Endodermal cell (in vitro differentiated cells): ENCODE results near the gene EXOC1L. TPM values are rescaled to one million over a fixed set of nuclear protein-coding genes. Genes with fewer than 3 reads are reported as not detected.

Experiments used
- DNase-seq: peaks from one replicate; pipeline ENCODE4 v3.0.0-alpha.2; 2017
- H3K27ac ChIP-seq: 2 replicates; pipeline ENCODE4 v1.5.1; 2013; ENCODE audit warnings: mild to moderate bottlenecking, low read depth, low read length, moderate library complexity
- H3K27me3 ChIP-seq: 2 replicates; pipeline ENCODE4 v1.6.1; 2013; ENCODE audit warnings: mild to moderate bottlenecking, low read length, moderate library complexity; ENCODE audit not compliant: insufficient read depth, control insufficient read depth, poor library complexity, severe bottlenecking
- H3K36me3 ChIP-seq: 2 replicates; pipeline ENCODE4 v1.7.0; 2013; ENCODE audit warnings: mild to moderate bottlenecking, low read length, moderate library complexity; ENCODE audit not compliant: control insufficient read depth, insufficient read depth
- H3K4me1 ChIP-seq: one replicate; pipeline ENCODE4 v1.7.0; 2013; ENCODE audit warnings: low read length; ENCODE audit not compliant: control insufficient read depth, insufficient read depth
- H3K4me3 ChIP-seq: 2 replicates; pipeline ENCODE4 v1.5.1; 2013; ENCODE audit warnings: mild to moderate bottlenecking, low read length, moderate library complexity
- H3K9ac ChIP-seq: 2 replicates; pipeline ENCODE4 v1.6.1; 2013; ENCODE audit warnings: mild to moderate bottlenecking, low read length, moderate library complexity; ENCODE audit not compliant: poor library complexity, severe bottlenecking; ENCODE audit errors: extremely low read depth
- H3K9me3 ChIP-seq: 2 replicates; pipeline ENCODE4 v1.6.1; 2013; ENCODE audit warnings: mild to moderate bottlenecking, low read length, moderate library complexity; ENCODE audit not compliant: control insufficient read depth
- H3K27ac Mint-ChIP-seq: 2 replicates; pipeline ENCODE4 v1.8.0; 2020; ENCODE audit warnings: mixed read lengths
- H3K27me3 Mint-ChIP-seq: 2 replicates; pipeline ENCODE4 v1.8.0; 2021; ENCODE audit warnings: mild to moderate bottlenecking, mixed read lengths; ENCODE audit not compliant: insufficient read depth
- H3K36me3 Mint-ChIP-seq: 2 replicates; pipeline ENCODE4 v1.8.0; 2020; ENCODE audit warnings: low read depth, mixed read lengths
- H3K4me1 Mint-ChIP-seq: 2 replicates; pipeline ENCODE4 v1.8.0; 2020; ENCODE audit warnings: mixed read lengths
- H3K4me3 Mint-ChIP-seq: 2 replicates; pipeline ENCODE4 v1.8.0; 2020; ENCODE audit warnings: mild to moderate bottlenecking, moderate library complexity, mixed read lengths
- H3K9me3 Mint-ChIP-seq: 2 replicates; pipeline ENCODE4 v1.8.0; 2020; ENCODE audit warnings: mild to moderate bottlenecking, mixed read lengths
- WGBS, 2 experiments: methylation state at CpG; one replicate each; pipeline versions ENCODE4 v1.1.5 to v1.1.7; 2013; ENCODE audit warnings: missing lambda C conversion rate in 2 of 2, mixed read lengths in 1 of 2; ENCODE audit not compliant: insufficient coverage in 1 of 2, insufficient read length in 1 of 2; 5-methylcytosine and 5-hydroxymethylcytosine counted together
- total RNA-seq, 2 donors: library from RNA; stranded (reverse); fragmentation: NEBNext Ultra II Directional in 1 of 2; extraction: Animal tissue kit (Norgen Biotek cat#: 25700) in 1 of 2; gene quantifications; 2 replicates in 1 of 2; 3 replicates in 1 of 2; pipeline ENCODE4 v1.2.1, GENCODE V29; 2021
- TF ChIP-seq, protein P1 (sequence below): fragments of 200-600 bp; sonication (generic); conservative IDR thresholded peaks from 2 replicates; pipeline ENCODE4 v1.5.0; 2021; ENCODE audit warnings: antibody characterized with exemption, mild to moderate bottlenecking

The EXOC1L gene
- total RNA-seq, 2 donors from 2014 or later = not detected

- H3K4me1 Mint-ChIP-seq = peaks cover 4% of the 10 kb centered on the region
- H3K4me1 ChIP-seq = no peaks in the 10 kb centered on the region
- H3K4me3 ChIP-seq = no peak overlapping the region
- H3K36me3 Mint-ChIP-seq = no peaks in the 10 kb centered on the region
- H3K9me3 ChIP-seq = no peaks in the 10 kb centered on the region
- H3K27me3 Mint-ChIP-seq = peaks cover 3% of the 10 kb centered on the region
- WGBS, 2 experiments = 100% methylated on average over 1 of the region's 1 CpG
- no peak overlapping the region for H3K27ac Mint-ChIP-seq
- no peaks in the 10 kb centered on the region for H3K9me3 Mint-ChIP-seq
- TF ChIP-seq, protein P1, sequence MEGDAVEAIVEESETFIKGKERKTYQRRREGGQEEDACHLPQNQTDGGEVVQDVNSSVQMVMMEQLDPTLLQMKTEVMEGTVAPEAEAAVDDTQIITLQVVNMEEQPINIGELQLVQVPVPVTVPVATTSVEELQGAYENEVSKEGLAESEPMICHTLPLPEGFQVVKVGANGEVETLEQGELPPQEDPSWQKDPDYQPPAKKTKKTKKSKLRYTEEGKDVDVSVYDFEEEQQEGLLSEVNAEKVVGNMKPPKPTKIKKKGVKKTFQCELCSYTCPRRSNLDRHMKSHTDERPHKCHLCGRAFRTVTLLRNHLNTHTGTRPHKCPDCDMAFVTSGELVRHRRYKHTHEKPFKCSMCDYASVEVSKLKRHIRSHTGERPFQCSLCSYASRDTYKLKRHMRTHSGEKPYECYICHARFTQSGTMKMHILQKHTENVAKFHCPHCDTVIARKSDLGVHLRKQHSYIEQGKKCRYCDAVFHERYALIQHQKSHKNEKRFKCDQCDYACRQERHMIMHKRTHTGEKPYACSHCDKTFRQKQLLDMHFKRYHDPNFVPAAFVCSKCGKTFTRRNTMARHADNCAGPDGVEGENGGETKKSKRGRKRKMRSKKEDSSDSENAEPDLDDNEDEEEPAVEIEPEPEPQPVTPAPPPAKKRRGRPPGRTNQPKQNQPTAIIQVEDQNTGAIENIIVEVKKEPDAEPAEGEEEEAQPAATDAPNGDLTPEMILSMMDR = no peak
- H3K27ac ChIP-seq = no peak overlapping the region
- no peak for DNase-seq
- H3K4me3 Mint-ChIP-seq = no peak overlapping the region
- H3K36me3 ChIP-seq = no peaks in the 10 kb centered on the region
- H3K27me3 ChIP-seq = no peaks in the 10 kb centered on the region
- H3K9ac ChIP-seq = no peak overlapping the region
Observed at GRCh38 chr4:55795341-55795740, 24.2 kb upstream of the EXOC1L start.

GRCh38 chr4:55801498-55801897, 18.1 kb upstream of the EXOC1L start:
- H3K36me3 Mint-ChIP-seq = no peaks in the 10 kb centered on the region
- DNase-seq = no peak
- no peaks in the 10 kb centered on the region for H3K9me3 Mint-ChIP-seq
- no peak overlapping the region for H3K4me3 Mint-ChIP-seq
- 78 to 97% methylated on average over 1 of the region's 1 CpG for WGBS, 2 experiments
- H3K27me3 ChIP-seq = no peaks in the 10 kb centered on the region
- no peaks in the 10 kb centered on the region for H3K4me1 Mint-ChIP-seq
- H3K4me1 ChIP-seq = no peaks in the 10 kb centered on the region
- no peak overlapping the region for H3K27ac Mint-ChIP-seq
- no peak overlapping the region for H3K27ac ChIP-seq
- H3K4me3 ChIP-seq = no peak overlapping the region
- H3K9ac ChIP-seq = no peak overlapping the region
- H3K9me3 ChIP-seq = no peaks in the 10 kb centered on the region
- H3K36me3 ChIP-seq = no peaks in the 10 kb centered on the region
- TF ChIP-seq, protein P1 = no peak
- no peaks in the 10 kb centered on the region for H3K27me3 Mint-ChIP-seq

GRCh38 chr4:55807556-55807955, 12.0 kb upstream of the EXOC1L start:
- Mint-ChIP-seq H3K27me3 (no peaks in the 10 kb centered on the region), H3K36me3 (no peaks in the 10 kb centered on the region), H3K4me3 (no peak overlapping the region), H3K4me1 (peaks cover 9% of the 10 kb centered on the region), H3K27ac (no peak overlapping the region), H3K9me3 (peaks cover 2% of the 10 kb centered on the region)
- Histone ChIP-seq H3K9ac (no peak overlapping the region), H3K27me3 (no peaks in the 10 kb centered on the region), H3K9me3 (no peaks in the 10 kb centered on the region), H3K27ac (no peak overlapping the region), H3K36me3 (no peaks in the 10 kb centered on the region), H3K4me3 (no peak overlapping the region), H3K4me1 (peaks cover 8% of the 10 kb centered on the region)
- DNase-seq = no peak
- TF ChIP-seq, protein P1 = no peak
